GM23338 (cell line): Measurements from ENCODE around the gene SHB. TPM values are rescaled to one million over a fixed set of nuclear protein-coding genes. Genes with fewer than 3 reads are reported as not detected.

ENCODE experiments used
- ATAC-seq: fragments of 200-7000 bp; cut with Tn5 transposase; 3 replicates; pipeline ENCODE4 v1.9.1; 2020
- DNase-seq: peaks from one replicate; pipeline ENCODE4 v3.0.0-alpha.2; 2015; ENCODE audit warnings: low spot score
- H2AFZ ChIP-seq: fragments of 200-600 bp; sonication (generic); 2 replicates; pipeline ENCODE4 v1.8.0; 2016; ENCODE audit warnings: antibody characterized with exemption, mild to moderate bottlenecking, moderate library complexity
- H3F3A ChIP-seq: fragments of 200-600 bp; sonication (generic); replicated peaks from 2 replicates; pipeline ENCODE4 v1.8.0; 2017; ENCODE audit warnings: antibody characterized with exemption, mixed run types, low read depth
- H3K27ac ChIP-seq: fragments of 200-600 bp; sonication (generic); 2 replicates; pipeline ENCODE4 v1.6.1; 2016; ENCODE audit warnings: low read depth
- H3K27me3 ChIP-seq: fragments of 200-600 bp; sonication (generic); 2 replicates; pipeline ENCODE4 v1.8.0; 2016; ENCODE audit warnings: mild to moderate bottlenecking, mixed run types, moderate library complexity; ENCODE audit not compliant: insufficient read depth
- H3K36me3 ChIP-seq: fragments of 200-600 bp; sonication (generic); 2 replicates; pipeline ENCODE4 v1.8.0; 2016; ENCODE audit warnings: mild to moderate bottlenecking; ENCODE audit not compliant: insufficient read depth
- H3K4me1 ChIP-seq: fragments of 200-600 bp; sonication (generic); 2 replicates; pipeline ENCODE4 v1.8.0; 2016; ENCODE audit warnings: mild to moderate bottlenecking, moderate library complexity; ENCODE audit not compliant: insufficient read depth
- H3K4me2 ChIP-seq: fragments of 200-600 bp; sonication (generic); 2 replicates; pipeline ENCODE4 v1.7.1; 2017; ENCODE audit warnings: mixed run types
- H3K4me3 ChIP-seq: fragments of 200-600 bp; sonication (generic); 2 replicates; pipeline ENCODE4 v1.6.1; 2016; ENCODE audit warnings: mixed run types
- H3K79me2 ChIP-seq: fragments of 200-600 bp; sonication (generic); replicated peaks from 2 replicates; pipeline ENCODE4 v1.8.0; 2017; ENCODE audit warnings: mild to moderate bottlenecking; ENCODE audit not compliant: insufficient read depth
- H3K9me2 ChIP-seq: fragments of 200-600 bp; sonication (generic); 2 replicates; pipeline ENCODE4 v1.8.0; 2017; ENCODE audit not compliant: insufficient read depth
- H4K20me1 ChIP-seq: fragments of 200-600 bp; sonication (generic); replicated peaks from 2 replicates; pipeline ENCODE4 v1.8.0; 2017; ENCODE audit warnings: mild to moderate bottlenecking; ENCODE audit not compliant: insufficient read depth
- H3K27ac Mint-ChIP-seq: 2 replicates; pipeline ENCODE4 v1.8.0; 2020; ENCODE audit warnings: inconsistent platforms, mild to moderate bottlenecking, moderate library complexity, mixed read lengths
- H3K27me3 Mint-ChIP-seq: 3 replicates; pipeline ENCODE4 v1.8.0; 2022; ENCODE audit warnings: low read depth, mild to moderate bottlenecking, moderate library complexity, mixed read lengths, inconsistent platforms; ENCODE audit not compliant: insufficient read depth, poor library complexity
- H3K36me3 Mint-ChIP-seq: 3 replicates; pipeline ENCODE4 v1.8.0; 2021; ENCODE audit warnings: low read depth, mild to moderate bottlenecking, inconsistent platforms, moderate library complexity, mixed read lengths
- H3K4me1 Mint-ChIP-seq: 3 replicates; pipeline ENCODE4 v1.8.0; 2020; ENCODE audit warnings: mild to moderate bottlenecking, inconsistent platforms, mixed read lengths
- H3K4me3 Mint-ChIP-seq: 3 replicates; pipeline ENCODE4 v1.8.0; 2021; ENCODE audit warnings: moderate library complexity, mild to moderate bottlenecking, inconsistent platforms, mixed read lengths
- H3K9me3 Mint-ChIP-seq: 3 replicates; pipeline ENCODE4 v1.8.0; 2020; ENCODE audit warnings: moderate library complexity, mild to moderate bottlenecking, inconsistent platforms, mixed read lengths
- CREB1 ChIP-seq: fragments of 250-450 bp; sonication (Bioruptor Pico); IDR thresholded peaks from 2 replicates; pipeline ENCODE4 v1.5.0; 2020; ENCODE audit warnings: low read depth, mild to moderate bottlenecking, moderate library complexity
- EZH2 ChIP-seq: fragments of 200-600 bp; sonication (generic); IDR thresholded peaks from one replicate; pipeline ENCODE4 v1.8.0; 2017; ENCODE audit warnings: antibody characterized with exemption, mild to moderate bottlenecking, low read depth; ENCODE audit not compliant: unreplicated experiment
- EZH2phosphoT487 ChIP-seq: fragments of 200-600 bp; sonication (generic); IDR thresholded peaks from one replicate; pipeline ENCODE4 v1.8.1; 2018; ENCODE audit warnings: antibody characterized with exemption; ENCODE audit not compliant: unreplicated experiment
- JUNB ChIP-seq: IDR thresholded peaks from one replicate; pipeline ENCODE4 v1.6.1; 2016; ENCODE audit warnings: antibody characterized with exemption; ENCODE audit not compliant: unreplicated experiment
- NANOG ChIP-seq: IDR thresholded peaks from 2 replicates; pipeline ENCODE4 v1.6.1; 2016; ENCODE audit warnings: antibody characterized with exemption, borderline replicate concordance
- ZNF114 ChIP-seq: fragments of 250-450 bp; sonication (Bioruptor Pico); IDR thresholded peaks from 2 replicates; pipeline ENCODE4 v1.5.0; 2020; ENCODE audit warnings: mild to moderate bottlenecking, moderate library complexity
- ZNF462 ChIP-seq: fragments of 250-450 bp; sonication (Bioruptor Pico); IDR thresholded peaks from 2 replicates; pipeline ENCODE4 v1.5.0; 2020; ENCODE audit warnings: mild to moderate bottlenecking, moderate library complexity
- polyA plus RNA-seq: library from polyadenylated mRNA; unstranded; fragments of >200 nt; fragmentation: Nextera tagmentation; extraction: Ambion mirVana; gene quantifications from 2 replicates; pipeline ENCODE4 v1.2.1, GENCODE V29; 2016
- total RNA-seq: library from RNA; depleted of rRNA; stranded (reverse); fragments of >200 nt; shearing (Covaris generic); gene quantifications from 2 replicates; pipeline ENCODE4 v1.2.3, GENCODE V29; 2014
- TF ChIP-seq, protein P1 (sequence below), 2 experiments: fragments of 200-600 bp in 1 of 2; sonication (generic) in 1 of 2; conservative IDR thresholded peaks; 2 replicates each; pipeline versions ENCODE4 v1.5.1 to v1.6.1; 2016 to 2017; ENCODE audit warnings: antibody characterized with exemption in 2 of 2, low read depth in 2 of 2, mild to moderate bottlenecking in 2 of 2, moderate library complexity in 1 of 2

Gene SHB
- total and polyA plus RNA-seq, 2 experiments from 2014 or later, result 1.5 to 14.0 TPM

- Mint-ChIP-seq H3K4me3 (no peak overlapping the region), H3K4me1 (peaks cover 7% of the 10 kb centered on the region), H3K9me3 (no peaks in the 10 kb centered on the region), H3K27me3 (no peaks in the 10 kb centered on the region), H3K36me3 (peaks cover 4% of the 10 kb centered on the region; the same call in 2 of the 3 replicates), H3K27ac (no peak overlapping the region)
- Histone ChIP-seq H3K9me2 (no peaks in the 10 kb centered on the region), H3K4me2 (no peak overlapping the region), H3K79me2 (no peaks in the 10 kb centered on the region), H3K4me1 (no peaks in the 10 kb centered on the region), H3K27me3 (no peaks in the 10 kb centered on the region), H2AFZ (no peak overlapping the region), H4K20me1 (no peaks in the 10 kb centered on the region), H3K27ac (no peak overlapping the region), H3K36me3 (no peaks in the 10 kb centered on the region), H3F3A (no peaks in the 10 kb centered on the region), H3K4me3 (no peak overlapping the region)
- DNase-seq (no peak), ATAC-seq (no peak)
- TF ChIP-seq ZNF462 (CRISPR knock-in tag) (no peak), JUNB (no peak), EZH2phosphoT487 (no peak), ZNF114 (no peak), NANOG (no peak), CREB1 (CRISPR knock-in tag) (no peak), EZH2 (no peak)
- TF ChIP-seq, protein P1, sequence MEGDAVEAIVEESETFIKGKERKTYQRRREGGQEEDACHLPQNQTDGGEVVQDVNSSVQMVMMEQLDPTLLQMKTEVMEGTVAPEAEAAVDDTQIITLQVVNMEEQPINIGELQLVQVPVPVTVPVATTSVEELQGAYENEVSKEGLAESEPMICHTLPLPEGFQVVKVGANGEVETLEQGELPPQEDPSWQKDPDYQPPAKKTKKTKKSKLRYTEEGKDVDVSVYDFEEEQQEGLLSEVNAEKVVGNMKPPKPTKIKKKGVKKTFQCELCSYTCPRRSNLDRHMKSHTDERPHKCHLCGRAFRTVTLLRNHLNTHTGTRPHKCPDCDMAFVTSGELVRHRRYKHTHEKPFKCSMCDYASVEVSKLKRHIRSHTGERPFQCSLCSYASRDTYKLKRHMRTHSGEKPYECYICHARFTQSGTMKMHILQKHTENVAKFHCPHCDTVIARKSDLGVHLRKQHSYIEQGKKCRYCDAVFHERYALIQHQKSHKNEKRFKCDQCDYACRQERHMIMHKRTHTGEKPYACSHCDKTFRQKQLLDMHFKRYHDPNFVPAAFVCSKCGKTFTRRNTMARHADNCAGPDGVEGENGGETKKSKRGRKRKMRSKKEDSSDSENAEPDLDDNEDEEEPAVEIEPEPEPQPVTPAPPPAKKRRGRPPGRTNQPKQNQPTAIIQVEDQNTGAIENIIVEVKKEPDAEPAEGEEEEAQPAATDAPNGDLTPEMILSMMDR (conservative IDR thresholded peaks at IDR 0.05; ENCODE audit: low read depth in 2 of 2), result no peak
Measured at GRCh38 chr9:37987467-37987981, 81.5 kb downstream of the SHB start.
